HG02852 (cell line): ENCODE results near the gene METTL14.

Source experiments
- ATAC-seq: cut with Tn5 transposase; IDR thresholded peaks from one replicate; pipeline ENCODE4 v1.9.1; 2021; ENCODE audit warnings: mild to moderate bottlenecking, moderate library complexity; ENCODE audit not compliant: unreplicated experiment

Gene METTL14

GRCh38 chr4:118732591-118733330 lies 47.6 kb downstream of the METTL14 start:
- no peak for ATAC-seq

- ATAC-seq, result no peak
Observed at GRCh38 chr4:118734491-118735205, 49.5 kb downstream of the METTL14 start.

- ATAC-seq, result no peak
Observed at GRCh38 chr4:118736900-118737299, 51.7 kb downstream of the METTL14 start.

GRCh38 chr4:118738090-118738489 lies 52.9 kb downstream of the METTL14 start:
- no peak for ATAC-seq

GRCh38 chr4:118739022-118739713 lies 54.0 kb downstream of the METTL14 start:
- no peak for ATAC-seq

- ATAC-seq, result no peak
Observed at GRCh38 chr4:118740869-118741268, 55.7 kb downstream of the METTL14 start.

- ATAC-seq, result no peak
Observed at GRCh38 chr4:118741301-118741855, 56.2 kb downstream of the METTL14 start.

- ATAC-seq, result no peak
Observed at GRCh38 chr4:118742050-118742449, 56.9 kb downstream of the METTL14 start.

GRCh38 chr4:118743867-118744266 lies 58.7 kb downstream of the METTL14 start:
- no peak for ATAC-seq

- ATAC-seq, result no peak
Observed at GRCh38 chr4:118745357-118745756, 60.2 kb downstream of the METTL14 start.

GRCh38 chr4:118746251-118746919 lies 61.2 kb downstream of the METTL14 start:
- ATAC-seq, result no peak

GRCh38 chr4:118749347-118749988 lies 64.3 kb downstream of the METTL14 start:
- no peak for ATAC-seq

- ATAC-seq, result no peak
Observed at GRCh38 chr4:118751629-118752323, 66.6 kb downstream of the METTL14 start.

GRCh38 chr4:118752551-118752950 lies 67.4 kb downstream of the METTL14 start:
- ATAC-seq, result no peak

- no peak for ATAC-seq
Observed at GRCh38 chr4:118753096-118753495, 67.9 kb downstream of the METTL14 start.

GRCh38 chr4:118753685-118754084 lies 68.5 kb downstream of the METTL14 start:
- no peak for ATAC-seq

GRCh38 chr4:118754890-118755289 lies 69.7 kb downstream of the METTL14 start:
- no peak for ATAC-seq

GRCh38 chr4:118755438-118756226 lies 70.4 kb downstream of the METTL14 start:
- no peak for ATAC-seq

- ATAC-seq, result no peak
Observed at GRCh38 chr4:118756429-118756828, 71.2 kb downstream of the METTL14 start.
